Osteoblast (primary cell): ENCODE results near the gene HAAO. TPM values are rescaled to one million over a fixed set of nuclear protein-coding genes. Genes with fewer than 3 reads are reported as not detected.

Source experiments
- DNase-seq: peaks from one replicate; pipeline ENCODE4 v3.0.0; 2011; ENCODE audit warnings: low spot score, mixed read lengths; ENCODE audit not compliant: insufficient read length; ENCODE audit errors: missing footprints
- H2AFZ ChIP-seq: 2 replicates; pipeline ENCODE4 v1.6.0; 2011; ENCODE audit warnings: mild to moderate bottlenecking, low read length
- H3K27ac ChIP-seq: 2 replicates; pipeline ENCODE4 v1.5.1; 2011; ENCODE audit warnings: mild to moderate bottlenecking, low read depth, low read length, moderate library complexity
- H3K27me3 ChIP-seq: 2 replicates; pipeline ENCODE4 v1.6.0; 2012; ENCODE audit warnings: mild to moderate bottlenecking, control low read depth, inconsistent platforms, low read length, moderate library complexity; ENCODE audit not compliant: insufficient read depth
- H3K36me3 ChIP-seq: 2 replicates; pipeline ENCODE4 v1.5.1; 2011; ENCODE audit warnings: mild to moderate bottlenecking, low read length, control low read depth, moderate library complexity; ENCODE audit not compliant: insufficient read depth
- H3K4me1 ChIP-seq: 2 replicates; pipeline ENCODE4 v1.5.1; 2011; ENCODE audit warnings: mild to moderate bottlenecking, low read length, control low read depth, moderate library complexity; ENCODE audit not compliant: insufficient read depth
- H3K4me2 ChIP-seq: 2 replicates; pipeline ENCODE4 v1.6.0; 2011; ENCODE audit warnings: mild to moderate bottlenecking, low read length; ENCODE audit not compliant: insufficient read depth
- H3K4me3 ChIP-seq: fragments of 200-600 bp; sonication (generic); 3 replicates; pipeline ENCODE4 v1.5.1; 2012; ENCODE audit warnings: mild to moderate bottlenecking, low read length, inconsistent platforms; ENCODE audit not compliant: insufficient read depth
- H3K79me2 ChIP-seq: 2 replicates; pipeline ENCODE4 v1.6.0; 2012; ENCODE audit warnings: mild to moderate bottlenecking, low read length, control low read depth, inconsistent platforms; ENCODE audit not compliant: insufficient read depth
- H3K9me3 ChIP-seq: 2 replicates; pipeline ENCODE4 v1.5.1; 2011; ENCODE audit warnings: low read depth, low read length, control low read depth
- H4K20me1 ChIP-seq: 2 replicates; pipeline ENCODE4 v1.6.0; 2012; ENCODE audit warnings: mild to moderate bottlenecking, low read length, control low read depth; ENCODE audit not compliant: insufficient read depth
- total RNA-seq: library from RNA; depleted of rRNA; stranded (reverse); fragments of >200 nt; gene quantifications from 2 replicates; pipeline ENCODE4 v1.2.3, GENCODE V29; 2012
- TF ChIP-seq, protein P1 (sequence below): IDR thresholded peaks from 2 replicates; pipeline ENCODE4 v1.5.1; 2011; ENCODE audit warnings: mild to moderate bottlenecking, low read depth, low read length, moderate library complexity; ENCODE audit errors: extremely low read depth

Gene HAAO
- total RNA-seq, 1 donor = 0.72 TPM

DNA sequence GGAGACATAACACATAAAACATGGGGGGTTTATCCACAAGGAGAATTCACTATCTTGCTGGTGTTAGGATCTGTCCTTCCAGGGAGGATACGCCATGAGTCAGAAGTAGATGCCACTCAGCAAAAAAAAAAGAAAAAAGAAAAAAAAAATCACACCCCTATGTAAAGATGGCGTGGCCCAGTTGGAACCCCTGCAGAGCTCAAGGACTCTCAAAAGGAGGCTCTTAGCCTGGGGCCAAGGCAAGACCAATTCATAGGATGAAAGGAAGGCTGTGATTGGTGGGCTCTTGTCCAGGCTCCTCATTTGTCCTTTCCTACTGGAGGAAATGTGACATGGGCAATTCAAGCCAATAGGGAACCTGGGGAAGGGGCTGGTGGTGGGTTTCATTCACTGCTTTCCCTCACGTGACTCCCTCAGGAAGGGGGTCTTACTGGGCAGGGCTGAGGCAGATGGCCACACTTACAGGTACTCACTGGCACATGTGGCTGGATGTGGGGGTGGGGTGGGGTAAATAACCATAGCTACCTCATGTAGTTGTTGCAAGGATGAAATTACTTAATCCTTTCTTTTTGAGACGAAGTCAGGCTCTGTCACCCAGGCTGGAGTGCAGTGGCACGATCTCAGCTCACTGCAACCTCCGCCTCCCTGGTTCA, 38.7 kb upstream of the HAAO start:
- TF ChIP-seq, protein P1, sequence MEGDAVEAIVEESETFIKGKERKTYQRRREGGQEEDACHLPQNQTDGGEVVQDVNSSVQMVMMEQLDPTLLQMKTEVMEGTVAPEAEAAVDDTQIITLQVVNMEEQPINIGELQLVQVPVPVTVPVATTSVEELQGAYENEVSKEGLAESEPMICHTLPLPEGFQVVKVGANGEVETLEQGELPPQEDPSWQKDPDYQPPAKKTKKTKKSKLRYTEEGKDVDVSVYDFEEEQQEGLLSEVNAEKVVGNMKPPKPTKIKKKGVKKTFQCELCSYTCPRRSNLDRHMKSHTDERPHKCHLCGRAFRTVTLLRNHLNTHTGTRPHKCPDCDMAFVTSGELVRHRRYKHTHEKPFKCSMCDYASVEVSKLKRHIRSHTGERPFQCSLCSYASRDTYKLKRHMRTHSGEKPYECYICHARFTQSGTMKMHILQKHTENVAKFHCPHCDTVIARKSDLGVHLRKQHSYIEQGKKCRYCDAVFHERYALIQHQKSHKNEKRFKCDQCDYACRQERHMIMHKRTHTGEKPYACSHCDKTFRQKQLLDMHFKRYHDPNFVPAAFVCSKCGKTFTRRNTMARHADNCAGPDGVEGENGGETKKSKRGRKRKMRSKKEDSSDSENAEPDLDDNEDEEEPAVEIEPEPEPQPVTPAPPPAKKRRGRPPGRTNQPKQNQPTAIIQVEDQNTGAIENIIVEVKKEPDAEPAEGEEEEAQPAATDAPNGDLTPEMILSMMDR = no peak

DNA sequence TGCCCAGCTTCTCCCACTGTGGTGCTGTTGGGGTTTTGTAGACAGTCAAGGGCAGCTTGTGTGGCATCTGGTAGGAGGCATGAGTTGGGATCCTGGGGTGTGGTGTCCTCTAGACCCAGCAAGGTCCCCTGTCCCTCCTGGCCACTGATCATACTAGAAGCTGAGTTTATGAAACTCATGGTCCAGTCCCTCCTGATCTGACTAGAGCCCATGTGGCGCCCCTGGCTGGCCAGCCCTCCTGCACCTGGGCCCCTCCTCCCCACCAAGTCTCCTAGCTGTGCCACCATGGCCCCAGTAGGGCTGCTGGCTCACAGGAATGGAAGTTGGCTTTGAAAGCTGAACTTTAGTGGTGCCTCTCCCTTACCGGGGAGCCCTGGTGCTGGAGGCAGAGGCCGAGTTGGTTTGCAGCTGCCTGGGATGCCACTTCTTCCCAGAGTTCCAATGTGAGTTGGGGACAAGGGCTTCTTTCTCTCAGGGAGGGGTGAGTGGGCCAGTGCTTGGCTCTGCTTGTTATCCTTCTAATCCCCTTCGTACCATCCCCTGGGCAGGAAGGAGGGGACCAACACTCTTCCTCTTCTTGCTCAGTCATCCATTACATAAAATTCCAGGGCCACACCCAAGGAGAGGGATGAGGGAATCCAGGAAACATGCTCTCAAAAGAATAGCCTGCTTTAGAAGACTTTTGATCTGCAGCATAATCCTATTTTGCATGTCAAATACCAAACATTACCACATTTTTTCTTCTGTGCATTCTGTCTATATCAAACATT, 37.5 kb upstream of the HAAO start:
- H3K4me3 ChIP-seq = no peak overlapping the region
- TF ChIP-seq, protein P1 = no peak
- H3K9me3 ChIP-seq = no peaks in the 10 kb centered on the region
- H3K27me3 ChIP-seq = no peaks in the 10 kb centered on the region
- H2AFZ ChIP-seq = peak overlapping the region; percentile 18
- H3K27ac ChIP-seq = no peak overlapping the region
- no peak overlapping the region for H3K4me2 ChIP-seq
- no peak for DNase-seq
- no peaks in the 10 kb centered on the region for H4K20me1 ChIP-seq
- H3K4me1 ChIP-seq = no peaks in the 10 kb centered on the region
- H3K36me3 ChIP-seq = no peaks in the 10 kb centered on the region
- H3K79me2 ChIP-seq = no peaks in the 10 kb centered on the region

More for the DNA sequence above, 38.7 kb upstream of the HAAO start:
- Histone ChIP-seq H2AFZ (no peak overlapping the region), H3K4me1 (peaks cover 4% of the 10 kb centered on the region), H3K4me3 (no peak overlapping the region), H4K20me1 (no peaks in the 10 kb centered on the region), H3K9me3 (no peaks in the 10 kb centered on the region), H3K4me2 (no peak overlapping the region), H3K27me3 (no peaks in the 10 kb centered on the region), H3K27ac (no peak overlapping the region), H3K79me2 (no peaks in the 10 kb centered on the region), H3K36me3 (no peaks in the 10 kb centered on the region)
- no peak for DNase-seq

DNA sequence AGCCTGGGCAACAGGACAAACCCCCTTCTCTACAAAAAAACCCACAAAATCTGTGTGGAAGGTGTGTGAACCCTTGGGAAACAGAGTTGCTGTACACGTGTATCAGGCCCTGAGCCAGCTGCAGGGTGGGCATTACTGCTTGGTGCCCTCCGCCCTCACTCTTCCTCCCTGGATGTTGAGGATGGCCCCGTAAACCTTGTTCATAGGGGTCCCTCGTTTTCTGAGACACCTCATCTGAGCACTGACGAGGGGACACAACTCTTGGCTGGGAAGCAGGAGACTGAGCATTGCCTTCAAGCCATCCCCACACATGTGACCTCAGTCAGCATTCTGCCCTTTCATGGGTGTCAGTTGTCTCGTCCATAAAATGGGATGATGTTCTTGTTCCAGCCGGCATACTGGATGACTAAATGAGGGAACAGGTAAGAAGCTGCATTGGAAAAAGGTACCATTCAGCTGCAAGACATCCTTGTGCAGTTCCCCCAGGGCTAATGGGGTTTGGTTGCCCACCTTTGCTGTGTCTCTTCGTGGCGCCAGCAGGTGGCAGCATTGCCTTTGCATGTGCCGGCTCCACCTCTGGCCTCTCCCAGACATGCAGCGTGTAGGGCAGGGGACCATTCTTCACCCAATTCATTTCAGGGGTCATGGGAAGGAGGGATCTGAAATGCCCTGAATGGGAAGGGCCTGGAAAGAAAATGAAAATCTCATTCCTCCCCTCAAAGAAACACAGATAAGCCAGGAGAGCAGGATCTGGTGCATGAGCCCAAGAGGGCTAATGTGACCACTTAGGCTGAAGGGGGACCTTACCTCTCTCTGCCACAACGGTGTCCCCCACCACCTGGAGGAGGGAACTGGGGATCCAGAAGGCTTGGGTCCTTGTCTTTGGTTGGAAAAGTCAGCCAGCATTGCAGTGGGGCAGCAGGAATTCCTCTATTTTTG, 36.4 kb upstream of the HAAO start:
- no peak overlapping the region for H3K4me2 ChIP-seq
- no peaks in the 10 kb centered on the region for H3K36me3 ChIP-seq
- peak; percentile 94 for DNase-seq
- no peaks in the 10 kb centered on the region for H3K4me1 ChIP-seq
- no peaks in the 10 kb centered on the region for H3K27me3 ChIP-seq
- no peak overlapping the region for H3K27ac ChIP-seq
- H2AFZ ChIP-seq = peak overlapping the region; percentile 2
- TF ChIP-seq, protein P1 = peak; percentile 95
- H3K4me3 ChIP-seq = no peak overlapping the region
- H3K9me3 ChIP-seq = no peaks in the 10 kb centered on the region
- H3K79me2 ChIP-seq = no peaks in the 10 kb centered on the region
- no peaks in the 10 kb centered on the region for H4K20me1 ChIP-seq
